HG02610 (cell line): Measurements from ENCODE around the gene TMEM52.
A peak's percentile ranks its signal among the peaks of the same experiment; 100 is the strongest.

Experiments used
- ATAC-seq: cut with Tn5 transposase; IDR thresholded peaks from one replicate; pipeline ENCODE4 v1.9.1; 2021; ENCODE audit warnings: mild to moderate bottlenecking, moderate library complexity; ENCODE audit not compliant: unreplicated experiment

TMEM52 gene

GRCh38 chr1:1918901-1919303 is at the start of gene TMEM52:
TMEM52 (minus strand) TSS chr1:1919279; CDS start chr1:1919265, 14 bp downstream.
- ATAC-seq = peak; percentile 8

GRCh38 chr1:1967879-1968278 is 48.8 kb upstream of the TMEM52 start:
- ATAC-seq = no peak

GRCh38 chr1:1967151-1967550 is 48.1 kb upstream of the TMEM52 start:
- ATAC-seq = no peak

GRCh38 chr1:1966071-1966740 is 47.1 kb upstream of the TMEM52 start:
- no peak for ATAC-seq

GRCh38 chr1:1965546-1965945 is 46.5 kb upstream of the TMEM52 start:
- ATAC-seq = no peak

- no peak for ATAC-seq
These were observed 45.7 kb upstream of the TMEM52 start for GRCh38 chr1:1964811-1965210.

GRCh38 chr1:1963570-1963969 is 44.5 kb upstream of the TMEM52 start:
- ATAC-seq = no peak

GRCh38 chr1:1962752-1963151 is 43.7 kb upstream of the TMEM52 start:
- no peak for ATAC-seq

- ATAC-seq = no peak
These were observed 41.6 kb upstream of the TMEM52 start for GRCh38 chr1:1960480-1961196.

GRCh38 chr1:1959840-1960479 is 40.9 kb upstream of the TMEM52 start:
- no peak for ATAC-seq

- ATAC-seq = no peak
These were observed 40.4 kb upstream of the TMEM52 start for GRCh38 chr1:1959459-1959839.

GRCh38 chr1:1958071-1958541 is 39.0 kb upstream of the TMEM52 start:
- no peak for ATAC-seq

GRCh38 chr1:1957533-1957961 is 38.5 kb upstream of the TMEM52 start:
- ATAC-seq = no peak

GRCh38 chr1:1956586-1957532 is 37.8 kb upstream of the TMEM52 start:
- no peak for ATAC-seq

- no peak for ATAC-seq
These were observed 37.0 kb upstream of the TMEM52 start for GRCh38 chr1:1956101-1956500.

- no peak for ATAC-seq
These were observed 36.6 kb upstream of the TMEM52 start for GRCh38 chr1:1955621-1956094.

GRCh38 chr1:1954831-1955441 is 35.9 kb upstream of the TMEM52 start:
- no peak for ATAC-seq

GRCh38 chr1:1954015-1954414 is 34.9 kb upstream of the TMEM52 start:
- ATAC-seq = no peak

- no peak for ATAC-seq
These were observed 31.9 kb upstream of the TMEM52 start for GRCh38 chr1:1950940-1951339.

- no peak for ATAC-seq
These were observed 29.7 kb upstream of the TMEM52 start for GRCh38 chr1:1948783-1949182.
